ENCODE data around the gene SMIM23. TPM values are rescaled to one million over a fixed set of nuclear protein-coding genes. Genes with fewer than 3 reads are reported as not detected.

Gene SMIM23
- total RNA-seq, 1 donor: not detected

GRCh38 chr5:171808453-171808852 is 22.8 kb downstream of the SMIM23 start:
- no peak for DNase-seq (ENCODE audit: low read depth)
- no peak for TF ChIP-seq CTCF (IDR thresholded peaks at IDR 0.05; ENCODE audit: insufficient read depth, low read depth, low read length)
- no peak overlapping the region for H3K4me3 ChIP-seq (ENCODE audit: low read depth, low read length)

- no peak overlapping the region for H3K4me3 ChIP-seq (ENCODE audit: low read depth, low read length)
- TF ChIP-seq CTCF (IDR thresholded peaks at IDR 0.05; ENCODE audit: insufficient read depth, low read depth, low read length): no peak
- no peak for DNase-seq (ENCODE audit: low read depth)
These were observed 23.3 kb downstream of the SMIM23 start for GRCh38 chr5:171808951-171809350.

DNA sequence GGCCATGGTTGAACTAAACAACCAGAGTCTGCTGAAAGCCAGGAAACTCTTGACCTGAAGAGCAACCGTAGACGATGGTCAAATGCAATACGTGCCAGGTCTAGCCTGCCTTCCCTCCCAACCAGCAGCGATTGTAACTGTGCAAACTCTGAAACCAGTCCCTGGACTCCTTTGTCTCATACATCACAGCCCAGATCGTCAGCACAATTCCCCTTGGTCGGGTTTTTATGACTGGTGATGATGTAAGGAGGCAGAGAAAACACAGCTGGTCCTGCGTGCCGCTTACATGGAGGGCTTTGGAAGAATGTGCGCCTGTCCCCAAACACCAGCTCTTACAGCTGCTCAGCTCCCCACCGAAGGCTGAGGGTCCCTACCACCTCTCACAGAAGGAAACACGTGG is 24.6 kb downstream of the SMIM23 start:
- TF ChIP-seq CTCF (IDR thresholded peaks at IDR 0.05; ENCODE audit: insufficient read depth, low read depth, low read length): no peak

GRCh38 chr5:171813270-171813669 is 27.7 kb downstream of the SMIM23 start:
- no peak overlapping the region for H3K4me3 ChIP-seq (ENCODE audit: low read depth, low read length)
- TF ChIP-seq CTCF (IDR thresholded peaks at IDR 0.05; ENCODE audit: insufficient read depth, low read depth, low read length): no peak
- no peak for DNase-seq (ENCODE audit: low read depth)

More for the DNA sequence above, 24.6 kb downstream of the SMIM23 start:
- DNase-seq (ENCODE audit: low read depth): no peak
- no peak overlapping the region for H3K4me3 ChIP-seq (ENCODE audit: low read depth, low read length)

- no peak for TF ChIP-seq CTCF (IDR thresholded peaks at IDR 0.05; ENCODE audit: insufficient read depth, low read depth, low read length)
- no peak overlapping the region for H3K4me3 ChIP-seq (ENCODE audit: low read depth, low read length)
- no peak for DNase-seq (ENCODE audit: low read depth)
These were observed 28.3 kb downstream of the SMIM23 start for GRCh38 chr5:171813813-171814490.

- H3K4me3 ChIP-seq (ENCODE audit: low read depth, low read length): no peak overlapping the region
- TF ChIP-seq CTCF (IDR thresholded peaks at IDR 0.05; ENCODE audit: insufficient read depth, low read depth, low read length): no peak
- DNase-seq (ENCODE audit: low read depth): no peak
These were observed 31.0 kb downstream of the SMIM23 start for GRCh38 chr5:171816666-171817065.

- TF ChIP-seq CTCF (IDR thresholded peaks at IDR 0.05; ENCODE audit: insufficient read depth, low read depth, low read length): no peak
- H3K4me3 ChIP-seq (ENCODE audit: low read depth, low read length): no peak overlapping the region
- DNase-seq (ENCODE audit: low read depth): no peak
These were observed 34.9 kb downstream of the SMIM23 start for GRCh38 chr5:171820561-171820960.

All from fibroblast of villous mesenchyme (primary cell).